H1 (cell line): ENCODE measurements around the gene LCE2D. TPM values are rescaled to one million over a fixed set of nuclear protein-coding genes. Genes with fewer than 3 reads are reported as not detected.

Source experiments
- CTCF ChIA-PET: fragments of 300-600 bp; sonication (Branson Sonifier 250); formaldehyde crosslinking; loops from one replicate; lab custom pipeline; 2021; ENCODE audit not compliant: partially characterized antibody; lab: Charles Lee
- POLR2A ChIA-PET: fragments of 300-600 bp; sonication (Branson Sonifier 250); formaldehyde crosslinking; loops from one replicate; lab custom pipeline; 2021; ENCODE audit warnings: inconsistent platforms; ENCODE audit not compliant: partially characterized antibody; lab: Charles Lee
- DNase-seq, 2 experiments: peaks; one replicate each; pipeline versions ENCODE4 v3.0.0 to v3.0.0-alpha.2; 2010 to 2022; ENCODE audit warnings: low spot score in 2 of 2, low read depth in 1 of 2, mixed read lengths in 1 of 2
- FAIRE-seq: peaks from 2 replicates; lab custom pipeline; 2011; peaks lifted over from hg19 to GRCh38; lab: Jason Lieb, UNC
- H2AFZ ChIP-seq: 2 replicates; pipeline ENCODE4 v1.8.1; 2012; ENCODE audit warnings: low read length, inconsistent platforms
- H2AK5ac ChIP-seq: 2 replicates; pipeline ENCODE4 v1.6.1; 2013; ENCODE audit warnings: low read depth, low read length
- H2BK120ac ChIP-seq: replicated peaks from 2 replicates; pipeline ENCODE3; 2013; ENCODE audit warnings: low read depth, low read length, inconsistent platforms
- H2BK12ac ChIP-seq: 2 replicates; pipeline ENCODE4 v1.6.1; 2013; ENCODE audit warnings: low read depth, low read length
- H2BK15ac ChIP-seq: 2 replicates; pipeline ENCODE4 v1.6.1; 2013; ENCODE audit warnings: low read length
- H2BK20ac ChIP-seq: 2 replicates; pipeline ENCODE4 v1.6.1; 2013; ENCODE audit warnings: low read length
- H2BK5ac ChIP-seq: 2 replicates; pipeline ENCODE4 v1.6.1; 2013; ENCODE audit warnings: low read depth, low read length
- H3K14ac ChIP-seq: 2 replicates; pipeline ENCODE4 v1.6.1; 2013; ENCODE audit warnings: inconsistent platforms; ENCODE audit not compliant: insufficient read length
- H3K18ac ChIP-seq: 2 replicates; pipeline ENCODE4 v1.6.1; 2013; ENCODE audit warnings: low read length; ENCODE audit errors: extremely low read depth
- H3K23ac ChIP-seq: 2 replicates; pipeline ENCODE4 v1.6.1; 2013; ENCODE audit warnings: inconsistent platforms; ENCODE audit not compliant: insufficient read length
- H3K23me2 ChIP-seq: 2 replicates; pipeline ENCODE4 v1.6.1; 2013; ENCODE audit warnings: low read depth, low read length
- H3K27ac ChIP-seq: 2 replicates; pipeline ENCODE4 v1.6.1; 2011; ENCODE audit warnings: low read depth, low read length, inconsistent platforms
- H3K27me3 ChIP-seq, 4 experiments: replicated peaks in 1 of 4; 1 replicate in 1 of 4; 2 replicates in 3 of 4; pipeline versions ENCODE4 v1.6.1 to v1.8.1; 2011 to 2013; ENCODE audit warnings: low read length in 3 of 4, mild to moderate bottlenecking in 3 of 4, inconsistent platforms in 2 of 4, mixed read lengths in 2 of 4, moderate library complexity in 1 of 4; ENCODE audit not compliant: control insufficient read depth in 3 of 4, insufficient read depth in 3 of 4; ENCODE audit errors: extremely low read depth in 1 of 4
- H3K36me3 ChIP-seq, 4 experiments: 2 replicates each; pipeline versions ENCODE4 v1.6.1 to v1.8.1; 2011 to 2013; ENCODE audit warnings: mild to moderate bottlenecking in 4 of 4, low read length in 3 of 4, moderate library complexity in 2 of 4, control low read depth in 1 of 4, inconsistent platforms in 1 of 4; ENCODE audit not compliant: insufficient read depth in 4 of 4, control insufficient read depth in 2 of 4
- H3K4ac ChIP-seq: replicated peaks from 2 replicates; pipeline ENCODE3; 2013; ENCODE audit warnings: low read length, low read depth, mixed read lengths, inconsistent platforms; ENCODE audit not compliant: insufficient read length
- H3K4me1 ChIP-seq, 4 experiments: replicated peaks in 1 of 4; 1 replicate in 1 of 4; 2 replicates in 3 of 4; pipeline versions ENCODE4 v1.6.1 to v1.8.1; 2011 to 2013; ENCODE audit warnings: low read length in 3 of 4, inconsistent platforms in 2 of 4, mixed read lengths in 1 of 4; ENCODE audit not compliant: insufficient read depth in 4 of 4, control insufficient read depth in 3 of 4
- H3K4me2 ChIP-seq, 2 experiments: 2 replicates each; pipeline versions ENCODE4 v1.6.1 to v1.8.1; 2011 to 2013; ENCODE audit warnings: low read depth in 2 of 2, low read length in 2 of 2, control low read depth in 1 of 2, inconsistent platforms in 1 of 2, mild to moderate bottlenecking in 1 of 2; ENCODE audit not compliant: insufficient read depth in 1 of 2
- H3K4me3 ChIP-seq, 4 experiments: fragments of 200-600, 300-600 bp in 1 of 4; sonication (generic), shearing (Covaris generic), sonication (Bioruptor Twin) in 1 of 4; 2 replicates each; pipeline versions ENCODE4 v1.5.1 to v1.8.1; 2011 to 2016; ENCODE audit warnings: low read length in 4 of 4, low read depth in 3 of 4, control low read depth in 2 of 4, inconsistent platforms in 2 of 4, mild to moderate bottlenecking in 2 of 4, mixed read lengths in 1 of 4, moderate library complexity in 1 of 4; ENCODE audit not compliant: insufficient read depth in 2 of 4; ENCODE audit errors: extremely low read depth in 1 of 4
- H3K56ac ChIP-seq: replicated peaks from 2 replicates; pipeline ENCODE3; 2013; ENCODE audit warnings: low read depth, mild to moderate bottlenecking, mixed read lengths, low read length, inconsistent platforms; ENCODE audit not compliant: insufficient read length
- H3K79me1 ChIP-seq: 2 replicates; pipeline ENCODE4 v1.6.1; 2013; ENCODE audit warnings: low read depth, low read length, control low read depth
- H3K79me2 ChIP-seq, 2 experiments: 2 replicates each; pipeline versions ENCODE4 v1.6.1 to v1.8.1; 2012 to 2013; ENCODE audit warnings: low read length in 2 of 2, mild to moderate bottlenecking in 2 of 2, inconsistent platforms in 1 of 2; ENCODE audit not compliant: insufficient read depth in 2 of 2, control insufficient read depth in 1 of 2
- H3K9ac ChIP-seq, 4 experiments: replicated peaks in 1 of 4; 1 replicate in 1 of 4; 2 replicates in 3 of 4; pipeline versions ENCODE4 v1.6.1 to v1.8.1; 2011 to 2013; ENCODE audit warnings: low read depth in 3 of 4, low read length in 3 of 4, control low read depth in 2 of 4, mild to moderate bottlenecking in 2 of 4, moderate library complexity in 2 of 4, inconsistent platforms in 1 of 4; ENCODE audit errors: extremely low read depth in 1 of 4
- H3K9me3 ChIP-seq, 2 experiments: 2 replicates each; pipeline versions ENCODE4 v1.6.1 to v1.8.1; 2012 to 2013; ENCODE audit warnings: mild to moderate bottlenecking in 2 of 2, moderate library complexity in 2 of 2, control low read depth in 1 of 2, inconsistent platforms in 1 of 2, low read depth in 1 of 2, low read length in 1 of 2, mixed read lengths in 1 of 2; ENCODE audit not compliant: insufficient read depth in 2 of 2
- H4K20me1 ChIP-seq, 2 experiments: replicated peaks in 1 of 2; 2 replicates each; pipeline versions ENCODE3 to v1.8.1; 2011 to 2013; ENCODE audit warnings: inconsistent platforms in 2 of 2, low read length in 2 of 2, mild to moderate bottlenecking in 1 of 2; ENCODE audit not compliant: insufficient read depth in 2 of 2, control insufficient read depth in 1 of 2
- H4K5ac ChIP-seq: 2 replicates; pipeline ENCODE4 v1.6.1; 2013; ENCODE audit warnings: low read length, low read depth, mixed read lengths, inconsistent platforms; ENCODE audit not compliant: insufficient read length
- H4K8ac ChIP-seq: 2 replicates; pipeline ENCODE4 v1.8.0; 2013; ENCODE audit warnings: mild to moderate bottlenecking, moderate library complexity, low read length, inconsistent platforms; ENCODE audit not compliant: insufficient read depth; ENCODE audit errors: extremely low read depth
- H4K91ac ChIP-seq: replicated peaks from 2 replicates; pipeline ENCODE3; 2013; ENCODE audit warnings: low read length, mixed read lengths, inconsistent platforms; ENCODE audit not compliant: insufficient read length
- SP2 ChIP-seq: IDR thresholded peaks from 2 replicates; pipeline ENCODE4 v1.6.1; 2012; ENCODE audit warnings: mild to moderate bottlenecking, low read length, inconsistent platforms
- WGBS, 2 experiments: shearing (Covaris generic) in 1 of 2; methylation state at CpG; one replicate each; pipeline versions ENCODE4 v1.1.6 to v1.1.7; 2013 to 2015; ENCODE audit warnings: low lambda C conversion rate in 2 of 2, mixed read lengths in 2 of 2, inconsistent platforms in 1 of 2, low coverage in 1 of 2, missing lambda C conversion rate in 1 of 2; ENCODE audit not compliant: insufficient replicate concordance in 2 of 2, insufficient coverage in 1 of 2, insufficient read length in 1 of 2; ENCODE audit errors: extremely low coverage in 1 of 2, missing lambda C conversion rate in 1 of 2; 5-methylcytosine and 5-hydroxymethylcytosine counted together
- polyA plus RNA-seq, 7 experiments: library from polyadenylated mRNA; depleted of rRNA in 3 of 7; stranded (reverse) in 5 of 7; unstranded in 2 of 7; fragments of >200 nt in 5 of 7; fragments of 200-250 nt in 2 of 7; gene quantifications; 1 replicate in 5 of 7; 2 replicates in 1 of 7; 4 replicates in 1 of 7; pipeline versions ENCODE4 v1.2.1 to v1.2.3, GENCODE V29; 2011 to 2013; ENCODE audit warnings: missing spikeins in 2 of 7, mixed read lengths in 2 of 7
- total RNA-seq: library from RNA; stranded (reverse); fragmentation: NEBNext Ultra II Directional; extraction: Animal tissue kit (Norgen Biotek cat#: 25700); gene quantifications from 2 replicates; pipeline ENCODE4 v1.2.1, GENCODE V29; 2021

Gene LCE2D
- total and polyA plus RNA-seq, 2 of the 8 experiments (the other 6 are each of a cell fraction or from before 2014, with no cell fraction given), result not detected

DNA sequence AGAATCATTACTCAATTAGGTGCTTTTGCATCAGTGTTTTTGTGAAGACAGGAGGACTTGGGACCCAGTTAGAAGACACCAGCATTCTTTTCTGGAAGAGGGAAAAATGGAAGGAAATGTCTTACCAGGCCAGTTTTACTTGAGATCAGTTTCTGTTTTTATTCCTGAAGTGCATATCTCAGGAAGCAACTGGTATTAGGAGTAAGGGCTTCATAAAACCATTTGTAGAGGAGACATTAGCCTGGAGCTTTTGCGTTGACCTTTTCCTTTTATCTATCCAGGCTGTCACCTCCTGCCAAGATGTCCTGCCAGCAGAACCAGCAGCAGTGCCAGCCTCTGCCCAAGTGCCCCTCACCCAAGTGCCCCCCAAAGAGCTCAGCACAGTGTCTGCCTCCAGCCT lies 49.7 kb upstream of the LCE2D start, which contains the start of gene LCE3B:
Gene LCE3B (plus strand): TSS at position 301 of the 400 bp plus-strand sequence. CDS start 0 bp downstream, at position 301.
- no peak within 1 kb of the TSS for H3K4me3 ChIP-seq
- no peak for TF ChIP-seq SP2
- TF ChIP-seq, all 59 proteins: peak for 0
- ChIA-PET CTCF (no interaction called here), POLR2A (no interaction called here)
- H4K5ac ChIP-seq, result no peak within 1 kb of the TSS
- H3K79me1 ChIP-seq, result no peaks in the 10 kb centered on the region
- H3K27me3 ChIP-seq, result no peaks in the 10 kb centered on the region
- H3K36me3 ChIP-seq, result no peaks in the 10 kb centered on the region
- H2BK12ac ChIP-seq, result no peak within 1 kb of the TSS
- no peak within 1 kb of the TSS for H3K14ac ChIP-seq
- no peaks in the 10 kb centered on the region for H3K79me2 ChIP-seq
- FAIRE-seq (no peak), DNase-seq (no peak)
- H3K4me2 ChIP-seq, result no peak within 1 kb of the TSS
- H3K27ac ChIP-seq, result no peak within 1 kb of the TSS
- no peak within 1 kb of the TSS for H3K23ac ChIP-seq
- peaks cover 7 to 12% of the 10 kb centered on the region in 2 experiments; a peak in 2 of 4 replicates for H3K9me3 ChIP-seq
- no peaks in the 10 kb centered on the region for H3K4me1 ChIP-seq
- H2BK15ac ChIP-seq, result no peak within 1 kb of the TSS
- no peak within 1 kb of the TSS for H3K9ac ChIP-seq
- WGBS, 2 experiments, result no CpG with 5 or more reads among the region's 1 CpG
- H2AFZ ChIP-seq, result no peak within 1 kb of the TSS
- H2BK20ac ChIP-seq, result no peak within 1 kb of the TSS
- H3K23me2 ChIP-seq, result no peaks in the 10 kb centered on the region
- no peak within 1 kb of the TSS for H2BK120ac ChIP-seq
- H4K20me1 ChIP-seq, result no peaks in the 10 kb centered on the region
- H4K91ac ChIP-seq, result no peak within 1 kb of the TSS
- H2BK5ac ChIP-seq, result no peak within 1 kb of the TSS
- no peak within 1 kb of the TSS for H3K18ac ChIP-seq
- H4K8ac ChIP-seq, result no peak within 1 kb of the TSS
- H3K4ac ChIP-seq, result no peak within 1 kb of the TSS
- no peak within 1 kb of the TSS for H2AK5ac ChIP-seq
- no peak within 1 kb of the TSS for H3K56ac ChIP-seq
